Panc1 (cell line): ENCODE data around the gene IGDCC3. TPM values are rescaled to one million over a fixed set of nuclear protein-coding genes. Genes with fewer than 3 reads are reported as not detected.

Source experiments
- ATAC-seq: fragments of 200-7000 bp; cut with Tn5 transposase; 2 replicates; pipeline ENCODE4 v1.9.1; 2020; ENCODE audit warnings: mild to moderate bottlenecking, moderate library complexity
- BruUV-seq: library from RNA; stranded (reverse); fragments of 400-500 nt; replicated peaks from 2 replicates; lab custom pipeline; 2021; lab: Mats Ljungman, UMichigan
- CTCF ChIA-PET: fragments of 300-600 bp; sonication (Branson Sonifier 250); formaldehyde crosslinking; loops from one replicate; lab custom pipeline; 2022; ENCODE audit warnings: antibody characterized with exemption; lab: Charles Lee
- POLR2A ChIA-PET: fragments of 300-600 bp; sonication (Branson Sonifier 250); formaldehyde crosslinking; loops from one replicate; lab custom pipeline; 2022; ENCODE audit warnings: antibody characterized with exemption; lab: Charles Lee
- DNase-seq: peaks from one replicate; pipeline ENCODE4 v3.0.0-alpha.2; 2010; ENCODE audit warnings: low read depth, low spot score
- H3K27ac ChIP-seq: 2 replicates; pipeline ENCODE4 v1.5.1; 2011; ENCODE audit warnings: mild to moderate bottlenecking, low read length, inconsistent platforms
- H3K27me3 ChIP-seq: fragments of 200-500 bp; sonication (Bioruptor generic); 2 replicates; pipeline ENCODE4 v1.6.0; 2014; ENCODE audit warnings: low read length, inconsistent platforms; ENCODE audit not compliant: control insufficient read depth, insufficient read depth
- H3K36me3 ChIP-seq: fragments of 200-500 bp; sonication (Bioruptor generic); 2 replicates; pipeline ENCODE4 v1.5.1; 2014; ENCODE audit warnings: inconsistent platforms, mild to moderate bottlenecking, low read length, moderate library complexity; ENCODE audit not compliant: control insufficient read depth, insufficient read depth
- H3K4me1 ChIP-seq: 2 replicates; pipeline ENCODE4 v1.5.1; 2011; ENCODE audit warnings: inconsistent platforms, mild to moderate bottlenecking, low read length, moderate library complexity; ENCODE audit not compliant: control insufficient read depth, insufficient read depth
- H3K4me3 ChIP-seq, 2 experiments: 2 replicates each; pipeline ENCODE4 v1.5.1; 2011 to 2012; ENCODE audit warnings: low read depth in 2 of 2, low read length in 2 of 2, mild to moderate bottlenecking in 2 of 2, inconsistent platforms in 1 of 2, moderate library complexity in 1 of 2
- H3K9me3 ChIP-seq: fragments of 200-500 bp; sonication (Bioruptor generic); 2 replicates; pipeline ENCODE4 v1.5.1; 2014; ENCODE audit warnings: low read depth, mild to moderate bottlenecking, inconsistent platforms, low read length, moderate library complexity; ENCODE audit not compliant: control insufficient read depth, insufficient read depth
- POLR2AphosphoS5 ChIP-seq: IDR thresholded peaks from 2 replicates; pipeline ENCODE4 v1.6.1; 2012; ENCODE audit warnings: mild to moderate bottlenecking, low read depth, low read length, moderate library complexity
- SIN3A ChIP-seq: IDR thresholded peaks from 2 replicates; pipeline ENCODE4 v1.6.1; 2012; ENCODE audit warnings: low read depth, mild to moderate bottlenecking, low read length, moderate library complexity, borderline replicate concordance; ENCODE audit not compliant: insufficient read depth
- TCF7L2 ChIP-seq: IDR thresholded peaks from 2 replicates; pipeline ENCODE4 v1.6.1; 2011; ENCODE audit warnings: mild to moderate bottlenecking, low read depth, low read length, inconsistent platforms
- in situ Hi-C: cut with HindIII; loops from 2 replicates; pipeline ENCODE4 v1.10.0; 2016; ENCODE audit warnings: low sequenced_read_pairs, low pct_unique_long_range_greater_than_20kb
- intact Hi-C: fragments of 100-400 bp; cut with micrococcal nuclease; formaldehyde crosslinking; loops from one replicate; pipeline ENCODE4 v1.10.0; 2022; ENCODE audit not compliant: unreplicated experiment
- total RNA-seq: library from RNA; stranded (reverse); gene quantifications from one replicate; pipeline ENCODE4 v1.2.1, GENCODE V29; 2021; ENCODE audit not compliant: unreplicated experiment
- TF ChIP-seq, protein P1 (sequence below): fragments of 450-650 bp; IDR thresholded peaks from 2 replicates; pipeline ENCODE4 v1.5.1; 2017; ENCODE audit warnings: mild to moderate bottlenecking
- TF ChIP-seq, protein P2 (sequence below), 2 experiments: IDR thresholded peaks; 2 replicates each; pipeline ENCODE4 v1.6.1; 2011 to 2012; ENCODE audit warnings: low read depth in 2 of 2, control low read depth in 1 of 2, low read length in 1 of 2, mild to moderate bottlenecking in 1 of 2, moderate library complexity in 1 of 2; ENCODE audit not compliant: insufficient read depth in 1 of 2

IGDCC3 gene
- total RNA-seq, 1 experiment from 2014 or later: 0.18 TPM

DNA sequence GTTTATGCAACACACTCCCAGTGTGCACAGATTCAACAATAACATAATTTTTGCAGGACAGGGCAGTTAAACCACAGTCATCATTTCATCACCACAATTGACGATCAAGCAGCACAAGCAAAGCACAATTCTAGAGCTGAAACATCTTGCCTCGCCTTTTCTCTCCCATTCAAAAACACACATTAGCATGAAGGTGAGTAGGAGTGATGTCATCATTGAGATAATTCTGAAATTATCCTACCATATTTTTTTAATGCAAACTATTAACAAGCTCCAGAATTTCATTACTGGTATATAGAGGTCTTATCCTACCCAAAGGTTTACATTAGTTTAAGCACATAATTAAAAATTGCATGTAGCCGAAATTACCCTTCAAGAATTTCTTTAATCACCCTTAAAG is 3.5 kb downstream of the IGDCC3 start:
- TF ChIP-seq POLR2AphosphoS5: no peak
- no peak for TF ChIP-seq TCF7L2
- TF ChIP-seq, protein P1, sequence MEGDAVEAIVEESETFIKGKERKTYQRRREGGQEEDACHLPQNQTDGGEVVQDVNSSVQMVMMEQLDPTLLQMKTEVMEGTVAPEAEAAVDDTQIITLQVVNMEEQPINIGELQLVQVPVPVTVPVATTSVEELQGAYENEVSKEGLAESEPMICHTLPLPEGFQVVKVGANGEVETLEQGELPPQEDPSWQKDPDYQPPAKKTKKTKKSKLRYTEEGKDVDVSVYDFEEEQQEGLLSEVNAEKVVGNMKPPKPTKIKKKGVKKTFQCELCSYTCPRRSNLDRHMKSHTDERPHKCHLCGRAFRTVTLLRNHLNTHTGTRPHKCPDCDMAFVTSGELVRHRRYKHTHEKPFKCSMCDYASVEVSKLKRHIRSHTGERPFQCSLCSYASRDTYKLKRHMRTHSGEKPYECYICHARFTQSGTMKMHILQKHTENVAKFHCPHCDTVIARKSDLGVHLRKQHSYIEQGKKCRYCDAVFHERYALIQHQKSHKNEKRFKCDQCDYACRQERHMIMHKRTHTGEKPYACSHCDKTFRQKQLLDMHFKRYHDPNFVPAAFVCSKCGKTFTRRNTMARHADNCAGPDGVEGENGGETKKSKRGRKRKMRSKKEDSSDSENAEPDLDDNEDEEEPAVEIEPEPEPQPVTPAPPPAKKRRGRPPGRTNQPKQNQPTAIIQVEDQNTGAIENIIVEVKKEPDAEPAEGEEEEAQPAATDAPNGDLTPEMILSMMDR: no peak
- TF ChIP-seq, protein P2, sequence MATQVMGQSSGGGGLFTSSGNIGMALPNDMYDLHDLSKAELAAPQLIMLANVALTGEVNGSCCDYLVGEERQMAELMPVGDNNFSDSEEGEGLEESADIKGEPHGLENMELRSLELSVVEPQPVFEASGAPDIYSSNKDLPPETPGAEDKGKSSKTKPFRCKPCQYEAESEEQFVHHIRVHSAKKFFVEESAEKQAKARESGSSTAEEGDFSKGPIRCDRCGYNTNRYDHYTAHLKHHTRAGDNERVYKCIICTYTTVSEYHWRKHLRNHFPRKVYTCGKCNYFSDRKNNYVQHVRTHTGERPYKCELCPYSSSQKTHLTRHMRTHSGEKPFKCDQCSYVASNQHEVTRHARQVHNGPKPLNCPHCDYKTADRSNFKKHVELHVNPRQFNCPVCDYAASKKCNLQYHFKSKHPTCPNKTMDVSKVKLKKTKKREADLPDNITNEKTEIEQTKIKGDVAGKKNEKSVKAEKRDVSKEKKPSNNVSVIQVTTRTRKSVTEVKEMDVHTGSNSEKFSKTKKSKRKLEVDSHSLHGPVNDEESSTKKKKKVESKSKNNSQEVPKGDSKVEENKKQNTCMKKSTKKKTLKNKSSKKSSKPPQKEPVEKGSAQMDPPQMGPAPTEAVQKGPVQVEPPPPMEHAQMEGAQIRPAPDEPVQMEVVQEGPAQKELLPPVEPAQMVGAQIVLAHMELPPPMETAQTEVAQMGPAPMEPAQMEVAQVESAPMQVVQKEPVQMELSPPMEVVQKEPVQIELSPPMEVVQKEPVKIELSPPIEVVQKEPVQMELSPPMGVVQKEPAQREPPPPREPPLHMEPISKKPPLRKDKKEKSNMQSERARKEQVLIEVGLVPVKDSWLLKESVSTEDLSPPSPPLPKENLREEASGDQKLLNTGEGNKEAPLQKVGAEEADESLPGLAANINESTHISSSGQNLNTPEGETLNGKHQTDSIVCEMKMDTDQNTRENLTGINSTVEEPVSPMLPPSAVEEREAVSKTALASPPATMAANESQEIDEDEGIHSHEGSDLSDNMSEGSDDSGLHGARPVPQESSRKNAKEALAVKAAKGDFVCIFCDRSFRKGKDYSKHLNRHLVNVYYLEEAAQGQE (IDR thresholded peaks at IDR 0.05; ENCODE audit: insufficient read depth in 1 of 2, low read depth in 2 of 2, low read length in 1 of 2): no peak
- no peak for TF ChIP-seq SIN3A
- POLR2A ChIA-PET: no interaction called here
- Histone ChIP-seq H3K36me3 (no peaks in the 10 kb centered on the region; the same call in 1 of the 2 replicates), H3K9me3 (no peaks in the 10 kb centered on the region), H3K27ac (no peak overlapping the region), H3K4me3 (no peak overlapping the region), H3K27me3 (peaks cover 28% of the 10 kb centered on the region), H3K4me1 (no peaks in the 10 kb centered on the region; the same call in 1 of the 2 replicates)
- CTCF ChIA-PET: interaction anchor here (0.5 kb wide), 2 partner anchors 24 to 70 kb away, joined by 3 read pairs; no protein-coding TSS in a partner anchor
- BruUV-seq: no TSS peak
- in situ Hi-C loops (loop anchor here (10.0 kb wide), 1 partner anchor 50 kb away; no protein-coding TSS in a partner anchor), intact Hi-C loops (no loop called here)
- ATAC-seq (no peak), DNase-seq (no peak)

DNA sequence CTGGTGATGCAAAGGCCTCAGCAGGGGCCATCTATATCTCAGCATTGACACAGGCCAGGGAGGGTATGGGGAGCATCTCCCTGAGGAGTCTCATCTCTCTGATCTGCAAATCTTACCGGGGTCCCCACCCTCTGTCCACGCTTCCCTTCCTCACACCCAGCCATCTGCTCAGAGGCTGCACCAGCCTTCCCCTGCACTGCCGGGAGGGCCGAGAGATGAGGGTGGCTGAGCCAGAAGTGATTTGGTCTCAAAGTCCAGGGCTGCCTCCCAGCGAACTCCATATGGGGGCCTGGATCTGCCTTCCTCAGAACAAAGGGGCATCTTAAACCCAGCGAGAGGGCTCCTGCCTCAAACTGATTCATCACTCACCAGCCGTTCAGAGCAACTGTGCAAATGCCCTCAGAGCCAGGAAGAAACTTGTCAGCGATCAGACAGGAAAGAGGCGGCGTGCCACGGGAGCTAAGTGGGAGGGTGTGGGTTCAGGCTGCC is 4.6 kb downstream of the IGDCC3 start:
- no TSS peak for BruUV-seq
- Histone ChIP-seq H3K27me3 (peaks cover 23% of the 10 kb centered on the region), H3K4me1 (no peaks in the 10 kb centered on the region; the same call in 1 of the 2 replicates), H3K4me3 (no peak overlapping the region), H3K27ac (no peak overlapping the region), H3K36me3 (no peaks in the 10 kb centered on the region; the same call in 1 of the 2 replicates), H3K9me3 (no peaks in the 10 kb centered on the region)
- in situ Hi-C loops: loop anchor here (10.0 kb wide), 1 partner anchor 48 kb away; no protein-coding TSS in a partner anchor
- intact Hi-C loops: no loop called here
- ChIA-PET POLR2A (interaction anchor here (0.6 kb wide), 1 partner anchor 21 kb away, joined by 3 read pairs; no protein-coding TSS in a partner anchor), CTCF (no interaction called here)
- TF ChIP-seq TCF7L2: no peak
- TF ChIP-seq SIN3A: no peak
- no peak for TF ChIP-seq POLR2AphosphoS5
- TF ChIP-seq, protein P2 (IDR thresholded peaks at IDR 0.05; ENCODE audit: insufficient read depth in 1 of 2, low read depth in 2 of 2, low read length in 1 of 2): no peak
- TF ChIP-seq, protein P1: no peak
- ATAC-seq (no peak), DNase-seq (no peak)
